ENCODE measurements around the gene DCP1A. TPM values are rescaled to one million over a fixed set of nuclear protein-coding genes. Genes with fewer than 3 reads are reported as not detected.
"Not testable (repeated sequence)": the region's sequence is repeated elsewhere in the genome, so short reads cannot be mapped to it uniquely, and the experiment has no call there.

The DCP1A gene
- total RNA-seq, 4 donors from 2014 or later = 18.6 to 30.4 (median 23.4) TPM

DNA sequence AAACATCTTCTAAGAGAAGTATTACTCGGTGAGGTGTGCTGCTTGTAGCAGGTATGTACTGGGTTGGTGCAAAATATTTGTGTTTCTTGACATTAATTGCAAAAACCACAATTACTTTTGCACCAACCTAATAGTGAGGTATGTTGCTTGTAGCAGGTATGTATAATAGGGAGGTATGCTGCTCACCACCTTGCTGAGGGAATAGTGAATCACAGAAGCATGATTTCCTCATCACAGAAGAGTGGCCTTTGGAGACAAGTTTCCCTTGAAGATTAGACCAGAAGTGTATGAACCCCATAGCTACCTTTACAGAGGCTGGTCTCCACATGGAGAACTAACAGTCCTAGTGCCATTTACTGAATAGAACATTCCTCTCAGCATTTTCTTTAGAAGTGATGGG is 15.5 kb downstream of the DCP1A start:
- DNase-seq (ENCODE audit: low spot score) (no peak), ATAC-seq (ENCODE audit: low FRiP score) (no peak)
- no peak for TF ChIP-seq CTCF (IDR thresholded peaks at IDR 0.05)

- DNase-seq (ENCODE audit: low spot score) = no peak
- no peak for TF ChIP-seq CTCF (IDR thresholded peaks at IDR 0.05)
- no peak for ATAC-seq (ENCODE audit: low FRiP score)
Measured at GRCh38 chr3:53329897-53330296, 17.4 kb downstream of the DCP1A start.

GRCh38 chr3:53328746-53329145 is 18.6 kb downstream of the DCP1A start:
- ATAC-seq (ENCODE audit: low FRiP score) (peak; percentile 69), DNase-seq (ENCODE audit: low spot score) (no peak)
- no peak for TF ChIP-seq CTCF (IDR thresholded peaks at IDR 0.05)

DNA sequence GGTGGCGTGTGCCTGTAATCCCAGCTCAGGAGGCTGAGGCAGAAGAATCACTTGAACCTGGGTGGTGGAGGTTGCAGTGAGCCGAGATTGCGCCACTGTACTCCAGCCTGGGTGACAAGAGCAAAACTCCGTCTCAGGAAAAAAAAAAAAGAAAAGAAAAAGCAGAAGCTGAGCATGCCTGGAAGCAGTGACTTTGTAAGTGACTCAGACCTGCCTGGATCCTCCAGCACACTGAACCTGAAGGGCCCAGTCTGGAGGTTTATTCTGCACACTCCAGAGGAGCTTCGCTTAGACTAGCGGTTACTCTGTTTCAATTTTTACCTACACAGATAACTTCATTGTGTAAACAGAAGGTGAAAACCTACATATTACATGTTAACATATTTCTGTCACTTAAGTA is 19.4 kb downstream of the DCP1A start:
- peak; percentile 71 for ATAC-seq (ENCODE audit: low FRiP score)
- DNase-seq (ENCODE audit: low spot score) = not testable (repeated sequence)

DNA sequence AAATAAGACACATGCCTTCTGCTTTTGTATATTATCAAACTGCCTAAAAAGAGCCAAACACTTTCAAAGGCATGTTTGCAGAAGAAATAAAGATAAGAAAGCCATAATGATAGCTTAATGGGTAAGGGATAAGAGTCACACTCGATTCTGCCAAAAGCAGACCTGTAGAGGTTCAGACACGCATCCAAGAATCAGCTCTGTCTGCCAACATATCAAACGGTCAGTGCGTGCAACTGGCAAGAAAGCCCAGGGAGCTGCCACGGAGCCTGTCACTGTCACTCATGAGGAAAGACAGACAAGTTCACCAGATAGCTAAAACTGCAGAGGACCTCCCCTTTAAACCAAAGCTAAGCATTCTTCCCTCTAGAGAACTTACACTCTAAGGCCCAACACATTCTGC is 23.2 kb downstream of the DCP1A start:
- no peak for ATAC-seq (ENCODE audit: low FRiP score)
- no peak for TF ChIP-seq CTCF (IDR thresholded peaks at IDR 0.05)
- no peak for DNase-seq (ENCODE audit: low spot score)

DNA sequence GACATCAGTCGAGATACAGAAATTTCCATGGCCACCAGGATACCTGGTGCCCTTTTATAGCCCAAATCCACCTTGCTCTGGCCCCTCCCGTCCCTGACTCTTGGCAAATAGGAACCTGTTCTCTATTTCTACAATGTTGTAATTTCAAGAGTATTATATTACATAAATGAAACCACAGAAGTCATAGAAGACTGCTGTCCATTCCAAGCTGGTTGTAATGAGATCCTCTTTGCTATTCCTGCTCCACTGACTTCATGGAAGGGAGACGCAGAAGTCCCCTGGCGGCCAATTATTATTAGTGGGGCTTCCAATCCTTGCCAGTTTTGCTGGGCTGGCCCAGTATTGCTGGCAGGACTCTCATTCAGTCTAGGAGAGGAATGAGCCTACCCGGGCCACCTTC is 26.6 kb downstream of the DCP1A start:
- ATAC-seq (ENCODE audit: low FRiP score) (no peak), DNase-seq (ENCODE audit: low spot score) (no peak)
- TF ChIP-seq CTCF (IDR thresholded peaks at IDR 0.05) = no peak

DNA sequence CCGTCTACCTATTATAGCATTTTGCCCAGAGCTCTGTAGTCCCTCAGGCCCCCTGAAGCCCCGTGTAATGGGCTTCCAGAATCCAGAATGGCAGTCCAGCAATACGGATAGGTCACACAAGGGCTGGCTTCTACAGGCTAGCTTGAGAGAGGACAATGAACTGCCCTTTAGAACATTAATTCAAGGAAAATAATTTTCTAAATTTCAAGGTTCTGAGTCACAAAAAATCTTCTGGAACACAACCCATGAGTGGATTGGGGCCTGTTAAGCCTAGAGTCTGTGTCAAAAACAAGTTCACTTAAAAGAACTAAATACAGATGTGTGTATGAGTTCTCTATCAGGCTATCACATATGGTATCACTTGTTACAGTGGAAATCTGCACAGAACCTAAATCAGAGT is 28.8 kb downstream of the DCP1A start:
- ATAC-seq (ENCODE audit: low FRiP score) = peak; percentile 79
- no peak for DNase-seq (ENCODE audit: low spot score)
- TF ChIP-seq CTCF (IDR thresholded peaks at IDR 0.05) = no peak

- TF ChIP-seq CTCF (IDR thresholded peaks at IDR 0.05) = no peak
Measured at GRCh38 chr3:53312832-53313231, 34.5 kb downstream of the DCP1A start.

More at GRCh38 chr3:53312832-53313231, 34.5 kb downstream of the DCP1A start:
- DNase-seq (ENCODE audit: low spot score) = no peak
- peak; percentile 80 for ATAC-seq (ENCODE audit: low FRiP score)

Data from omental fat pad (tissue), 4 donors.